GM23248 (cell line): ENCODE measurements around the gene TMOD4.

Experiments
- EZH2 ChIP-seq: fragments of 200-600 bp; sonication (generic); IDR thresholded peaks from 2 replicates; pipeline ENCODE4 v1.6.1; 2018; ENCODE audit warnings: antibody characterized with exemption, mild to moderate bottlenecking; ENCODE audit not compliant: insufficient read depth, poor library complexity, severe bottlenecking
- EZH2phosphoT487 ChIP-seq: fragments of 200-600 bp; sonication (generic); IDR thresholded peaks from 2 replicates; pipeline ENCODE4 v1.6.1; 2018; ENCODE audit warnings: antibody characterized with exemption, moderate library complexity, mild to moderate bottlenecking, low read depth; ENCODE audit not compliant: insufficient read depth

DNA sequence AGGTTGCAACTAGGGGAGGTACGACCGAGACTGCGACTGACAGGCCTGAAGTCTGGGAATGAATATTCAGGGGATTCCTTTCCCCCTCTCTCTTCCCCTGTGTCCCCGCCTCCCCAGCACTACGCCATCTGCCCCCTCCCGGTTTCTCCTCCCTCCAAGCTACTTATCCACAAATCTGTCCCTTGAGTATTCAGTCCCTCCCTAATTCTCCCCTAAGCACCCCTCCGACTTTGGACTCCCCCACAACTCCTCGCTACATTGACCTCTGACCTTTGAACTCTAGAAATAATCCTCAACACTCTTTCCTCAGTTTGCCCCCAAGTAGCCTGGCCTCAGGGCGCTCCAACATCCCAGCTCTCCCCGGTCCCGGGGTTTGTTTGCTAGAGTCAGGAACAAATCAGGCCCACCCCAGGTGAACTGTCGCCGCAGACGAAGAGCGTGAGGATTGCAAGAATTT lies 10.5 kb downstream of the TMOD4 start:
- TF ChIP-seq EZH2phosphoT487 (no peak), EZH2 (no peak)
